ENCODE results near the gene LCA5. TPM values are rescaled to one million over a fixed set of nuclear protein-coding genes. Genes with fewer than 3 reads are reported as not detected.

Gene LCA5
- total RNA-seq, 1 experiment from 2014 or later: 2.3 TPM

- Histone ChIP-seq H3K4ac (ENCODE audit: low read depth, low read length) (no peak overlapping the region), H2BK20ac (ENCODE audit: low read depth, low read length, poor library complexity, severe bottlenecking) (no peak overlapping the region), H2BK12ac (ENCODE audit: insufficient read length, low read depth, low read length) (no peak overlapping the region), H3K56ac (ENCODE audit: insufficient read length, low read depth, low read length) (no peak overlapping the region), H4K20me1 (ENCODE audit: control insufficient read depth, insufficient read depth, insufficient read length) (no peaks in the 10 kb centered on the region), H3K9ac (ENCODE audit: extremely low read depth, insufficient read length, low read length) (no peak overlapping the region), H2BK120ac (ENCODE audit: low read depth, low read length, poor library complexity, severe bottlenecking) (no peak overlapping the region), H3K79me2 (ENCODE audit: insufficient read depth, low read length) (no peaks in the 10 kb centered on the region), H3K23ac (ENCODE audit: insufficient read length, low read depth, low read length) (no peak overlapping the region), H4K91ac (ENCODE audit: insufficient read length, low read depth, low read length) (no peak overlapping the region), H4K8ac (replicated peaks; ENCODE audit: insufficient read length, low read depth, low read length) (no peak overlapping the region), H3K27me3 (ENCODE audit: insufficient read depth, low read length) (no peaks in the 10 kb centered on the region), H2AK5ac (ENCODE audit: insufficient read length, low read length) (no peak overlapping the region), H3K9me3 (ENCODE audit: control insufficient read depth, low read depth, low read length) (no peaks in the 10 kb centered on the region), H3K23me2 (ENCODE audit: insufficient read length, low read depth, low read length, poor library complexity, severe bottlenecking) (no peaks in the 10 kb centered on the region), H3K27ac (ENCODE audit: insufficient read length, low read depth, low read length) (no peak overlapping the region), H3K79me1 (ENCODE audit: insufficient read depth, low read depth, low read length, poor library complexity, severe bottlenecking) (no peaks in the 10 kb centered on the region), H2BK15ac (ENCODE audit: low read depth, low read length) (no peak overlapping the region), H3T11ph (ENCODE audit: low read length) (no peak overlapping the region), H3K14ac (ENCODE audit: insufficient read depth, low read length) (no peak overlapping the region), H4K5ac (ENCODE audit: insufficient read length, low read depth, low read length) (no peak overlapping the region), H3K18ac (ENCODE audit: insufficient read length, low read depth, low read length) (no peak overlapping the region), H3K4me2 (ENCODE audit: insufficient read depth, insufficient read length, low read length) (no peak overlapping the region), H2AFZ (ENCODE audit: low read length) (no peak overlapping the region), H2BK5ac (ENCODE audit: insufficient read length, low read length) (no peak overlapping the region), H3K4me1 (ENCODE audit: insufficient read depth, low read length) (no peaks in the 10 kb centered on the region; the same call in 1 of the 2 replicates)
- Mint-ChIP-seq H3K9me3 (no peaks in the 10 kb centered on the region), H3K27ac (no peak overlapping the region; a peak in 1 of 7 replicates), H3K27me3 (ENCODE audit: low read depth) (no peaks in the 10 kb centered on the region), H3K36me3 (ENCODE audit: insufficient read depth in 1 of 3, low read depth in 3 of 3) (no peaks in the 10 kb centered on the region), H3K4me1 (peaks cover 0 to 4% of the 10 kb centered on the region in 2 experiments; a peak in 1 of 4 replicates), H3K4me3 (no peak overlapping the region)
- no peak for DNase-seq
- TF ChIP-seq CTCF (conservative IDR thresholded peaks at IDR 0.05): no peak
Observed at GRCh38 chr6:79470728-79471127, 66.5 kb downstream of the LCA5 start.
